Measurements from ENCODE around the gene DHCR7. TPM values are rescaled to one million over a fixed set of nuclear protein-coding genes. Genes with fewer than 3 reads are reported as not detected.

Gene DHCR7
- total RNA-seq, 4 donors from 2014 or later, result 7.1 to 24.1 (median 17.8) TPM

DNA sequence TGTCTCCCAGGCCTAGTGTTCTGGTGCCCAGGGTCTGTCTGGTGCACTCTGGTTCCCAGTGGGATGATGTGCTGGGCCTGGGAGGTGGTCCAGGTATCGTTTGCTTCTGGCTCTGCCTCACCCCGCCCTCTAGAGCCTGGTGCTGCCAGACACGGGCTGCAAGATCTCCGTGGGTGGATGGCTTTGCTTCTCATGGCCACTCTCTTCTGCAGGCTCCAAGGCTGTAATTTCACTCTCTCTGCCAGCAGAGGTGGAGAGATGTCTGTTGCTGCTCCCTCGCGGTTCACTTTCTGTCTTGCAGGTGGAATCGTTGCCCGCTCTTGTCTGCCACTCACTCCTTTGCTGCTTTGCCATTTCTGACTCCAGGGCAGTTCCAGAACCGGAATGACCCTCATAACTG lies 18.2 kb upstream of the DHCR7 start:
- Histone ChIP-seq H3K36me3 (no peaks in the 10 kb centered on the region), H3K27me3 (no peaks in the 10 kb centered on the region), H3K4me1 (no peaks in the 10 kb centered on the region), H3K9me3 (no peaks in the 10 kb centered on the region), H3K4me3 (no peak overlapping the region), H3K27ac (no peak overlapping the region)
- TF ChIP-seq, protein P1, sequence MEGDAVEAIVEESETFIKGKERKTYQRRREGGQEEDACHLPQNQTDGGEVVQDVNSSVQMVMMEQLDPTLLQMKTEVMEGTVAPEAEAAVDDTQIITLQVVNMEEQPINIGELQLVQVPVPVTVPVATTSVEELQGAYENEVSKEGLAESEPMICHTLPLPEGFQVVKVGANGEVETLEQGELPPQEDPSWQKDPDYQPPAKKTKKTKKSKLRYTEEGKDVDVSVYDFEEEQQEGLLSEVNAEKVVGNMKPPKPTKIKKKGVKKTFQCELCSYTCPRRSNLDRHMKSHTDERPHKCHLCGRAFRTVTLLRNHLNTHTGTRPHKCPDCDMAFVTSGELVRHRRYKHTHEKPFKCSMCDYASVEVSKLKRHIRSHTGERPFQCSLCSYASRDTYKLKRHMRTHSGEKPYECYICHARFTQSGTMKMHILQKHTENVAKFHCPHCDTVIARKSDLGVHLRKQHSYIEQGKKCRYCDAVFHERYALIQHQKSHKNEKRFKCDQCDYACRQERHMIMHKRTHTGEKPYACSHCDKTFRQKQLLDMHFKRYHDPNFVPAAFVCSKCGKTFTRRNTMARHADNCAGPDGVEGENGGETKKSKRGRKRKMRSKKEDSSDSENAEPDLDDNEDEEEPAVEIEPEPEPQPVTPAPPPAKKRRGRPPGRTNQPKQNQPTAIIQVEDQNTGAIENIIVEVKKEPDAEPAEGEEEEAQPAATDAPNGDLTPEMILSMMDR (IDR thresholded peaks at IDR 0.05), result no peak
- TF ChIP-seq POLR2A (IDR thresholded peaks at IDR 0.05), result no peak
- intact Hi-C loops (cut with DNase I; ENCODE audit: low total_unique reads), result no loop called here
- DNase-seq, result no peak

- H3K36me3 ChIP-seq, result no peaks in the 10 kb centered on the region
- H3K27me3 ChIP-seq, result no peaks in the 10 kb centered on the region
- no peak overlapping the region for H3K4me3 ChIP-seq
- H3K27ac ChIP-seq, result no peak overlapping the region
- no peaks in the 10 kb centered on the region for H3K4me1 ChIP-seq
- no peaks in the 10 kb centered on the region for H3K9me3 ChIP-seq
- TF ChIP-seq, protein P1 (IDR thresholded peaks at IDR 0.05), result no peak
- no peak for TF ChIP-seq POLR2A (IDR thresholded peaks at IDR 0.05)
- no peak for DNase-seq
- intact Hi-C loops (cut with DNase I; ENCODE audit: low total_unique reads), result no loop called here
Measured at GRCh38 chr11:71465054-71465453, 16.9 kb upstream of the DHCR7 start.

DNA sequence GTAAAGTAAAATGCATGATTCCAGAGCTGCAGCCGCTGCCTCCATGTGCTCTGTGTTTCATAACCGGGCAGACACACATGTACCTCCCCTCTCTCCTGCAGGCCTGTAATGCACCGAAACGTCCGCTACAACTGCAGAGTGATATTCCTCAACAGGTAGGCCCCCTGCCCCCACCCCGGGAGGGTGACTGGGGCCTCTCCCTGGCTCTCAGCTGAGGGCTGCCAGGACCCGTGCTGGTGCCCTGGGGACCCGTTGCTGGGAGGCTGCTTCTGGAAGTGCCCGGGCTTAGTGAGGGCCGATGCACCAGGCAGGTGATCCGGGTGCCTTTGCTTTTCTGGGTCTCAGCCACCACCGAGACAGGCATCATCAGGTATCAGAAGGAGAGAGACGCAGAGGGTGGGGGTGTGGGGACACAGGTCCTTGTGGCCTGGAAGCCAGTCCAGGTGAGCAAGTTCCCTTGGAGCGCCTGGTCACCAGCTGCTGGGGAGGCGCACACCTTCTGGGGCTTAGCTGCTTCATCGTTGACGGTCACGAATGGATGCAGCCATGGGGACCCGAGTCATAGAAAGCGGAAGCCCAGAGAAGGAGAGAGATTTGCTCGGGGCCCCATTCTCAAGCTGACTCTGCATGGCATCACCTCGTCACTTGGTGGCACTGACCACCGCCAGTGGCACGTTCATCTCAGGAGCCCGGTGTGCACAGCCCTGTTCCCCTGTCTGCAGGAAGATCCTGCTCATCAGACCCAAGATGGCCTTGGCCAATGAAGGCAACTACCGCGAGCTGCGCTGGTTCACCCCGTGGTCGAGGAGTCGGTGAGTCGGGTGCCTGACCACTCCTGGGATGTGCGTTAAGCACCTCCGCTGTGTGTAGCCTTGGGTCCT lies 15.4 kb upstream of the DHCR7 start:
- no peaks in the 10 kb centered on the region for H3K36me3 ChIP-seq
- intact Hi-C loops (cut with DNase I; ENCODE audit: low total_unique reads), result no loop called here
- no peaks in the 10 kb centered on the region for H3K9me3 ChIP-seq
- no peak overlapping the region for H3K27ac ChIP-seq
- H3K4me1 ChIP-seq, result no peaks in the 10 kb centered on the region
- TF ChIP-seq, protein P1 (IDR thresholded peaks at IDR 0.05), result no peak
- no peak for TF ChIP-seq POLR2A (IDR thresholded peaks at IDR 0.05)
- no peak for DNase-seq
- no peak overlapping the region for H3K4me3 ChIP-seq
- no peaks in the 10 kb centered on the region for H3K27me3 ChIP-seq

- H3K27me3 ChIP-seq, result no peaks in the 10 kb centered on the region
- TF ChIP-seq, protein P1 (IDR thresholded peaks at IDR 0.05), result no peak
- no peak for TF ChIP-seq POLR2A (IDR thresholded peaks at IDR 0.05)
- H3K36me3 ChIP-seq, result no peaks in the 10 kb centered on the region
- no peaks in the 10 kb centered on the region for H3K4me1 ChIP-seq
- intact Hi-C loops (cut with DNase I; ENCODE audit: low total_unique reads), result no loop called here
- no peak overlapping the region for H3K4me3 ChIP-seq
- no peak for DNase-seq
- H3K9me3 ChIP-seq, result no peaks in the 10 kb centered on the region
- no peak overlapping the region for H3K27ac ChIP-seq
Measured at GRCh38 chr11:71462726-71463125, 14.5 kb upstream of the DHCR7 start.

DNA sequence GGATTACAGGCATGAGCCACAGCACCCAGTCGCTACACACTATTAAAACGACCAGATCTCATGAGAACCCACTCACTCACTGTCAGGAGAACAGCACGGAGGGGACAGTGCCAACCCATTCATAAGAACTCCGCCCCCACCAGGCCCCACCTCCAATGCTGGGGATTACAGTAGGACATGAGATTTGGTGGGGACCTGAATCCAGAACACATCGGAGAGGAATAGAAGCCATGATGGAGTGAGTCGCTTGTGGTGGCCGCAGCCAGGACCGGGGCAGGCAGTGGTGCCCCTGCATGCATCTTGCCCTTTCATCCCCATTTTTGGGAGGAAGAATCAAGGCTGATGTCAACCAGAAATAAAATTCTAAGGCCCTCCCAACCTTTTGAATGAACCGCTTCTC lies 13.5 kb upstream of the DHCR7 start:
- H3K36me3 ChIP-seq, result no peaks in the 10 kb centered on the region
- H3K27ac ChIP-seq, result no peak overlapping the region
- no peaks in the 10 kb centered on the region for H3K27me3 ChIP-seq
- intact Hi-C loops (cut with DNase I; ENCODE audit: low total_unique reads), result no loop called here
- H3K4me1 ChIP-seq, result no peaks in the 10 kb centered on the region
- no peak overlapping the region for H3K4me3 ChIP-seq
- no peaks in the 10 kb centered on the region for H3K9me3 ChIP-seq
- DNase-seq, result no peak
- TF ChIP-seq, protein P1 (IDR thresholded peaks at IDR 0.05), result no peak
- no peak for TF ChIP-seq POLR2A (IDR thresholded peaks at IDR 0.05)

Data from uterus (tissue), 4 donors.